Measurements from ENCODE around the gene UBR2. TPM values are rescaled to one million over a fixed set of nuclear protein-coding genes. Genes with fewer than 3 reads are reported as not detected.
A peak's percentile ranks its signal among the peaks of the same experiment; 100 is the strongest.
"Not testable (repeated sequence)": the region's sequence is repeated elsewhere in the genome, so short reads cannot be mapped to it uniquely, and the experiment has no call there.

UBR2 gene
- total RNA-seq, 1 experiment from 2014 or later = 8.8 TPM

DNA sequence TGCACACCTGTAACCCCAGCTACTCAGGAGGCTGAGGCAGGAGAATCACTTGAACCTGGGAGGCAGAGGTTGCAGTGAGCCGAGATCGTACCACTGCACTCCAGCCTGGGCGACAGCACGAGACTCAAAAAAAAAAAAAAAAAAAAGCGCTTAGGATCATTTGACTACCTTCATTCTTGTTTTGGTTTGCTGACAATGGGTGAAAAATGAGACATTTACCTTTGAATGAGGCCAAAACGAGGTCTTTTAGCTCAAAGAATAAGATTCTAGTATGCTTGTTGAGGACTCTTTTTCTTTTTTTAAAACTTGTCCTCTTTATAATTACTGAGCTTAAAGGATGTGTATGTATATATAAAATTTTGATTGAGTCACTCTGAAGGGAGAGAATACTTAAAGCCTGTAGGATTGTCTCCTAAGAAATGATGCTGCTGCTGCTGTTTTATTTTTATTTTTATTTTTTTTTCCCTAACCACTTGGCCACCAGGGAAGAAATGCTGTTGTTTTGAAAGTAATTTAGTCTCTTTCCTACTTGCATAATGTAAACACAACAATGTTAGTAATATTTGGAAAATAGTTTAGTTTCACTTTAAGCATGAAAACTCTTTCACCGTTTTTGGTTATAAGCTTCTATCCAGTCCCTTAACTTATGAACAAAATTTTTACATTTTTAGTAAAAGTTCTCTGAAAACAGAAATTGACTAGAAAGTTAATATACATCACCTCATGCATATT is 7.9 kb downstream of the UBR2 start:
- H3K36me3 ChIP-seq = peaks cover 11% of the 10 kb centered on the region

DNA sequence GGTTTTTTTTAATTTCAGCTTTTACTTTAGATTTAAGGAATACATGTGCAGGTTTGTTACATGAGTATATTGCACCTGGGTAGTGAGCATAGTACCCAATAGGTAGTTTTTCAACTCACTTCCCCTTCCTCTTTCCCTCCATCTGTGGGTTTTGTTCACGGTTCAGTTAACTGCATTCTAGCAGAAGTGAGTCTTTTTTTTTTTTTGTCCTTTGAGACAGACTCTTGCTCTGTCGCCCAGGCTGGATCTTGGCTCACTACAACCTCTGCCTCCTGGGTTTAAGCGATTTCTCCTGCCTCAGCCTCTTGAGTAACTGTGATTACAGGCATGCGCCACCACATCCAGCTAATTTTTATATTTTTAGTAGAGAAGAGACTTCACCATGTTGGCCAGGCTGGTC is 8.7 kb downstream of the UBR2 start:
- Histone ChIP-seq H3K36me3 (peaks cover 11% of the 10 kb centered on the region), H3K27me3 (no peaks in the 10 kb centered on the region), H3K9me3 (no peaks in the 10 kb centered on the region), H3K4me3 (no peak overlapping the region)
- no peak for DNase-seq

More for the DNA sequence above, 7.9 kb downstream of the UBR2 start:
- no peaks in the 10 kb centered on the region for H3K9me3 ChIP-seq
- H3K4me3 ChIP-seq = peak overlapping the region; percentile 16
- DNase-seq = no peak
- H3K27me3 ChIP-seq = no peaks in the 10 kb centered on the region

- H3K9me3 ChIP-seq, DNase-seq, H3K4me3 ChIP-seq, H3K27me3 ChIP-seq: not testable (repeated sequence)
- H3K36me3 ChIP-seq = peaks cover 11% of the 10 kb centered on the region
These were observed 12.7 kb downstream of the UBR2 start for GRCh38 chr6:42576538-42576937.

DNA sequence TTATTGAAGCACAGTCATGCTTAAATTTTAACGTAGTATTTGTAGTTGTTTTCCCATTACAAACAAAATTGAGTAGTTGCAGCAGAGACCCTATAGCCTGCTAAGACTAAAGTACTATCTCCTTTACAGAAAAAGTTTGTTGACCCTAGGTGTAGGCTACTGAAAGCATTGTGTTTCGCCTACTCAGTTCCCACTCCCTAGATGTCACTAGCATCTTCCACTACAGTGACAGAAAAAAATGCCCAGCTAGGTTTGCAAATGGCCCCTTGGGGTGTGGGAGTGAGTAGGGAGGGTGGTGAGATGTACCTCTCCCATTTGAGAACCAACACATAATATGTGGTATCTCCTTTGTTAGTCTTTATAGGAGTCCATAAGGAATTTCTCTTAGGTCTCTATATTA is 34.5 kb downstream of the UBR2 start:
- no peaks in the 10 kb centered on the region for H3K27me3 ChIP-seq
- DNase-seq = no peak
- no peak overlapping the region for H3K4me3 ChIP-seq
- H3K9me3 ChIP-seq = no peaks in the 10 kb centered on the region
- peaks cover 3% of the 10 kb centered on the region; the same call in 1 of the 2 replicates for H3K36me3 ChIP-seq

GRCh38 chr6:42599558-42599957 is 35.7 kb downstream of the UBR2 start:
- no peaks in the 10 kb centered on the region for H3K9me3 ChIP-seq
- no peaks in the 10 kb centered on the region for H3K27me3 ChIP-seq
- DNase-seq = no peak
- no peak overlapping the region for H3K4me3 ChIP-seq
- no peaks in the 10 kb centered on the region; the same call in 1 of the 2 replicates for H3K36me3 ChIP-seq

DNA sequence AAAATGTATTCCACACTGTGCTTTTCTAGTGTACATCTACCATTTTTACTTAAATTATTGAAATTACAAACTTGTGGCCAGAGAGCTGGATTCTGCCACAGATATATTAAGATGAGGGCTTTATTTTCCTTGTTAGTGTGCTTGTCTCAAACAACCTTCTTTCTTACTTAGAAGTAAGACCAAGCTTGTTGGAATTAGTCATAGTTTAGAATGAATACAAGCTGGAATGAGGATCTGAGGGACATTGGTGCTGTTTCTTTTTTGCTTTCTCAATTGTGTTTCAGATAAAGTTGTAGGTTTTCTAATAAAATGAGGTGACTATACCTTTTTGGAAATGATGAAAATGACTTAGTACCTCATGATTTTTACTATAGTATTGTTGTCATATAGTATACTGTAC is 40.3 kb downstream of the UBR2 start:
- no peaks in the 10 kb centered on the region for H3K27me3 ChIP-seq

DNA sequence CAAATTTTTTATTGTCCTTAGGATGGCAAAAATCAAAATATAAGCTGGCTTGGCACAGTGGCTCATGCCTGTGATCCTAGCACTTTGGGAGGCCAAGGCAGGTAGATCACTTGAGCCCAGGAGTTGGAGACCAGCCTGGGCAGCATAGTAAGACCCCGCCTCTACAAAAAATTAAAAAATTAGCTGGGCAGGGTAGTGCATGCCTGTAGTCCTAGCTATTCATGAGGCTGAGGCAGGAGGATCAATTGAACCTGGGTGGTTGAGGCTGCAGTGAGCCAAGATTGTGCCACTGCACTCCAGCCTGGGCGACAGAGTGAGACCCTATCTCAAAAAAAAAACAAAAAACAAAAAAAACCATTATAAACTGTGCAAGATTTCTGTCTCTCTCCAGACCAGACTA is 40.9 kb downstream of the UBR2 start:
- H3K27me3 ChIP-seq, H3K36me3 ChIP-seq: not testable (repeated sequence)

More for the DNA sequence above, 40.3 kb downstream of the UBR2 start:
- peaks cover 6% of the 10 kb centered on the region; the same call in 1 of the 2 replicates for H3K36me3 ChIP-seq
- no peak for DNase-seq
- H3K9me3 ChIP-seq = no peaks in the 10 kb centered on the region
- H3K4me3 ChIP-seq = no peak overlapping the region

GRCh38 chr6:42610416-42610815 is 46.6 kb downstream of the UBR2 start:
- Histone ChIP-seq H3K36me3 (peaks cover 6% of the 10 kb centered on the region), H3K9me3 (no peaks in the 10 kb centered on the region), H3K4me3 (no peak overlapping the region)

More for the DNA sequence above, 40.9 kb downstream of the UBR2 start:
- DNase-seq, H3K9me3 ChIP-seq, H3K4me3 ChIP-seq: not testable (repeated sequence)

DNA sequence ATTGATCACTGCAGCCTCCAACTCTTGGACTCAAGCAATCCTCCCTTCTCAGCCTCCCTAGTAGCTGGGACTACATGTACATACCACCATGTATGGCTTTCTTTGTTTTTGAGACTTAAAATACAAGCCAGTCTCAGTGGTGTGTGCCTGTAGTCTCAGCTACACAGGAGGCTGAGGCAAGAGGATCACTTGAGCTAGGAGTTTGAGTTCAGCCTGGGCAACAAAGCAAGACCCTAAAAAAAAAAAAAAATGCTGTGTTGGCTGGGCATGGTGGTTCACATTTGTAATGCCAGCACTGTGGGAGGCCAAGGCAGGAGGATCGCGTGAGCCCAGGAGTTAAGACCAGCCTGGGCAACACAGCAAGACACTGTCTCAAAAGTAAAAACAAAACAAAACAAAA is 51.7 kb downstream of the UBR2 start:
- no peaks in the 10 kb centered on the region for H3K27me3 ChIP-seq
- H3K4me3 ChIP-seq = no peak overlapping the region
- DNase-seq = no peak
- H3K9me3 ChIP-seq = no peaks in the 10 kb centered on the region
- peaks cover 7% of the 10 kb centered on the region for H3K36me3 ChIP-seq

More at GRCh38 chr6:42610416-42610815, 46.6 kb downstream of the UBR2 start:
- no peak for DNase-seq
- H3K27me3 ChIP-seq = no peaks in the 10 kb centered on the region

GRCh38 chr6:42616716-42617115 is 52.9 kb downstream of the UBR2 start:
- H3K27me3 ChIP-seq = no peaks in the 10 kb centered on the region
- no peaks in the 10 kb centered on the region for H3K9me3 ChIP-seq
- H3K4me3 ChIP-seq = no peak overlapping the region
- H3K36me3 ChIP-seq = peaks cover 7% of the 10 kb centered on the region
- no peak for DNase-seq

DNA sequence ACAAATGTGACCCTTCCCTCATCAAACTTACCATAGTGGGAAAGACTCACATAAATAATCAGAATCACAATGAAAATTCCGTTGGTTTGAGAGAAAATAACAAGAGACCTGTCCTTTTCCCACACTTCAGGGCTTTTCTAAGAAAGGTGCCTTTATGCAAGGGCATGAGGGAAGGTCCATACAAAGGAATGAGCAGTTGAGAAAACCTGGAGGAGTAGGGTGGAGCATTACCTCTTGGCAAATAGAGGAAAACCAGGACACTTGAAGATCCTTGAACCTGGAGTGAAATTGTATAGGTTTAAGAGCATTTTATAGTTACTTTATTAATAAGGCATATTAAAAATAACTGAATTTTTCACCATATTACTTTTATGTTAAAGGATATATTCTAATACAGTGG is 54.3 kb downstream of the UBR2 start:
- no peak for DNase-seq
- no peaks in the 10 kb centered on the region for H3K27me3 ChIP-seq
- H3K36me3 ChIP-seq = peaks cover 7% of the 10 kb centered on the region
- H3K9me3 ChIP-seq = no peaks in the 10 kb centered on the region
- no peak overlapping the region for H3K4me3 ChIP-seq

GRCh38 chr6:42618686-42619085 is 54.9 kb downstream of the UBR2 start:
- H3K36me3 ChIP-seq = peaks cover 7% of the 10 kb centered on the region
- H3K4me3 ChIP-seq = no peak overlapping the region
- no peaks in the 10 kb centered on the region for H3K9me3 ChIP-seq
- H3K27me3 ChIP-seq = no peaks in the 10 kb centered on the region
- peak; percentile 1 for DNase-seq

GRCh38 chr6:42619963-42620362 is 56.1 kb downstream of the UBR2 start:
- DNase-seq = no peak
- Histone ChIP-seq H3K36me3 (peaks cover 7% of the 10 kb centered on the region), H3K9me3 (no peaks in the 10 kb centered on the region), H3K27me3 (no peaks in the 10 kb centered on the region), H3K4me3 (no peak overlapping the region)

GRCh38 chr6:42624601-42625000 is 60.8 kb downstream of the UBR2 start:
- Histone ChIP-seq H3K27me3 (no peaks in the 10 kb centered on the region), H3K36me3 (no peaks in the 10 kb centered on the region; the same call in 1 of the 2 replicates), H3K9me3 (no peaks in the 10 kb centered on the region), H3K4me3 (no peak overlapping the region)
- DNase-seq = no peak

- DNase-seq = no peak
- H3K27me3 ChIP-seq = no peaks in the 10 kb centered on the region
- no peak overlapping the region for H3K4me3 ChIP-seq
- no peaks in the 10 kb centered on the region; the same call in 1 of the 2 replicates for H3K36me3 ChIP-seq
- H3K9me3 ChIP-seq = no peaks in the 10 kb centered on the region
These were observed 63.2 kb downstream of the UBR2 start for GRCh38 chr6:42627044-42627443.

GRCh38 chr6:42627674-42628073 is 63.8 kb downstream of the UBR2 start:
- Histone ChIP-seq H3K27me3 (no peaks in the 10 kb centered on the region), H3K36me3 (no peaks in the 10 kb centered on the region; the same call in 1 of the 2 replicates), H3K4me3 (no peak overlapping the region), H3K9me3 (no peaks in the 10 kb centered on the region)
- no peak for DNase-seq

- no peak for DNase-seq
- H3K36me3 ChIP-seq = no peaks in the 10 kb centered on the region; the same call in 1 of the 2 replicates
- no peaks in the 10 kb centered on the region for H3K9me3 ChIP-seq
- H3K4me3 ChIP-seq = no peak overlapping the region
- H3K27me3 ChIP-seq = no peaks in the 10 kb centered on the region
These were observed 64.8 kb downstream of the UBR2 start for GRCh38 chr6:42628604-42629003.

GRCh38 chr6:42629845-42630244 is 66.0 kb downstream of the UBR2 start:
- no peaks in the 10 kb centered on the region for H3K9me3 ChIP-seq
- H3K36me3 ChIP-seq = peaks cover 8% of the 10 kb centered on the region
- no peak overlapping the region for H3K4me3 ChIP-seq
- no peak for DNase-seq
- no peaks in the 10 kb centered on the region for H3K27me3 ChIP-seq
